ENCODE measurements around the gene CLCNKA.

DNA sequence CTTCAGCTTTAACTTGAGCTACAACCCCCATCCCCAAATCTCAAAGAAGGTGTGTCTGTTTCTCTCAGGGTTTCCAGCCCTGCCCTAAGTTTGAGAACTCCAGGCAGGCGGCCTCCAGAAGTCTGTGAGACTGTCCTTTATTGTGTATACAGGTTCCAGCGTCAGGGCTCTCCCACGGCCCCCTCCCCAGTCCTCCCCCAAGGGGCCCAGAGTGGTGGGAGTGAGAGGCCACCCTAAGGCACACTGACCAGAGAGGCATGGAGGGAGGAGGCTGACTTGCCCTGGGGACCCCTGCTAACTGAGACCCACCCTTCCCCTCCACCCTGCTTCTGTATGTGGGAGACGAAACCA, 8.0 kb upstream of the CLCNKA start:
- TF ChIP-seq, protein P1, sequence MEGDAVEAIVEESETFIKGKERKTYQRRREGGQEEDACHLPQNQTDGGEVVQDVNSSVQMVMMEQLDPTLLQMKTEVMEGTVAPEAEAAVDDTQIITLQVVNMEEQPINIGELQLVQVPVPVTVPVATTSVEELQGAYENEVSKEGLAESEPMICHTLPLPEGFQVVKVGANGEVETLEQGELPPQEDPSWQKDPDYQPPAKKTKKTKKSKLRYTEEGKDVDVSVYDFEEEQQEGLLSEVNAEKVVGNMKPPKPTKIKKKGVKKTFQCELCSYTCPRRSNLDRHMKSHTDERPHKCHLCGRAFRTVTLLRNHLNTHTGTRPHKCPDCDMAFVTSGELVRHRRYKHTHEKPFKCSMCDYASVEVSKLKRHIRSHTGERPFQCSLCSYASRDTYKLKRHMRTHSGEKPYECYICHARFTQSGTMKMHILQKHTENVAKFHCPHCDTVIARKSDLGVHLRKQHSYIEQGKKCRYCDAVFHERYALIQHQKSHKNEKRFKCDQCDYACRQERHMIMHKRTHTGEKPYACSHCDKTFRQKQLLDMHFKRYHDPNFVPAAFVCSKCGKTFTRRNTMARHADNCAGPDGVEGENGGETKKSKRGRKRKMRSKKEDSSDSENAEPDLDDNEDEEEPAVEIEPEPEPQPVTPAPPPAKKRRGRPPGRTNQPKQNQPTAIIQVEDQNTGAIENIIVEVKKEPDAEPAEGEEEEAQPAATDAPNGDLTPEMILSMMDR (IDR thresholded peaks at IDR 0.05), result no peak
- no peak for TF ChIP-seq POLR2A (IDR thresholded peaks at IDR 0.05)

Data from lower leg skin (tissue), 3 donors.